Measurements from ENCODE around the gene FKBP5.
"Not testable (repeated sequence)": the region's sequence is repeated elsewhere in the genome, so short reads cannot be mapped to it uniquely, and the experiment has no call there.

Gene FKBP5

DNA sequence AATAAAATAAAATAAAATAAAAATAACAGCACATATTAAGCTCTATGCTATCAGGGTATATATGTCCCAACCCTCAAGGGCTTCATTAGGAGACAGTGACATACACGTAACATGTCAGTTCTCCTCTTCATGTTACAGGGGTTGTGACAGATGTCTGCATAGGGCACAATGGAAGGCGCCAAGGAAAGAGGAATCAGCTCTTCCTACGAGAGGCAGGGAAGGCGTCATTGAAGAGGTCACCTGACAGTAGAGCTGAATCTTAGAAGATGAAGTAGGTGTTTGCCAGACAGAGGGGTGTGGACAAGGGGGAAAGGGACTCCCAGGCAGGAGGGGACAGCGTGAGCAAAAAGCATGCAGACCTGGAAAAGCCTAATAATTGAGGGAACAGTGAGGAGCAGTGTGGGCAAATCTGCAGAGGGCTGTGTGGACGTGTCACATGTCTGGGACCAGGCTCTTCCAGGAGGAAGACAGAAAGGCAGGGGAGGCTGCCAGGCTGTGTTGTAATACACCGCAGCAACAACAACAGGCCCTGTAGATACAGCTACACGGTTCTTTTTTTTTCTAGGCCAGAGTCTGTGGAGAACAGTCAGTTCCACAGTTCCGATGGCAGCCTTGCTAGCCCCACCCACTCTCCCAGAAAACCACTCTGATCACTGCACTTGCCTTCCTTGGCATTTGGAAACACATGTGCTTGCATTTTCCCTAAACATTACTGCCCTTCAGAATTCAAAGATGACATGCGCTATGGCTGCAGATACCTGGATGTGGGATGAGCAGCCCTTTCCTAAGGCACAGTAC, 2.5 kb upstream of the FKBP5 start:
- no peak for DNase-seq (ENCODE audit: extremely low read depth in 1 of 2, low read depth in 1 of 2)

DNA sequence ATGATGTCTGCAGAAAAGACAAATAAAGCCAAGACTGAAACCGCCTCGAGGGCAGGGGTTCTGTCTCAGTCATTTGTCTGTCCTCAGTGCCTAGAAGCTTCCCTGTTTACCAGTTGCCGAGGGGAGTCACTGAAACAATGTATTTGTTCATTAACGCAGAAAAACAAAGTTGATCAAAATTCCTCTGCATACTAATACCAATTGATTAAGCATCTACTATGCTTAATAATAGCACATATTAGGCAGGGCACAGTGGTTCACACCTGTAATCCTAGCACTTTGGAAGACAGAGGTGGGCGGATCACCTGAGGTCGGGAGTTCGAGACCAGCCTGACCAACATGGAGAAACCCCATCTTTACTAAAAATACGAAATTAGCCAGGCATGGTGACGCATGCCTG, 1.8 kb upstream of the FKBP5 start:
- no peak for DNase-seq (ENCODE audit: extremely low read depth in 1 of 2, low read depth in 1 of 2)

DNA sequence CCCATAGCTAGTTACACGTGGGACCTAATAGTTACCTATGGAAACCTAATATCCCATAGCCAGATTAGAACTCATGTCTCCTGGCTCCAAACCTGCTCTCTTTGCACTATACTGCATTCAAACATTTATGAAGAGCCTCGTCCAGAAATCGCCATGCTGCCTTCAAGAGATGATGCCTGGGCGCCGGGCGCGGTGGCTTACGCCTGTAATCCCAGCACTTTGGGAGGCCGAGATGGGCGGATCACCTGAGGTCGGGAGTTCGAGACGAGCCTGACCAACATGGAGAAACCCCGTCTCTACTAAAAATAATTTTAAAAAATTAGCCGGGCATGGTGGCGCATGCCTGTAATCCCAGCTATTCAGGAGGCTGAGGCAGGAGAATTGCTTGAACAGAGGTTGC, 1.3 kb upstream of the FKBP5 start:
- not testable (repeated sequence) for DNase-seq (ENCODE audit: extremely low read depth in 1 of 2, low read depth in 1 of 2)

DNA sequence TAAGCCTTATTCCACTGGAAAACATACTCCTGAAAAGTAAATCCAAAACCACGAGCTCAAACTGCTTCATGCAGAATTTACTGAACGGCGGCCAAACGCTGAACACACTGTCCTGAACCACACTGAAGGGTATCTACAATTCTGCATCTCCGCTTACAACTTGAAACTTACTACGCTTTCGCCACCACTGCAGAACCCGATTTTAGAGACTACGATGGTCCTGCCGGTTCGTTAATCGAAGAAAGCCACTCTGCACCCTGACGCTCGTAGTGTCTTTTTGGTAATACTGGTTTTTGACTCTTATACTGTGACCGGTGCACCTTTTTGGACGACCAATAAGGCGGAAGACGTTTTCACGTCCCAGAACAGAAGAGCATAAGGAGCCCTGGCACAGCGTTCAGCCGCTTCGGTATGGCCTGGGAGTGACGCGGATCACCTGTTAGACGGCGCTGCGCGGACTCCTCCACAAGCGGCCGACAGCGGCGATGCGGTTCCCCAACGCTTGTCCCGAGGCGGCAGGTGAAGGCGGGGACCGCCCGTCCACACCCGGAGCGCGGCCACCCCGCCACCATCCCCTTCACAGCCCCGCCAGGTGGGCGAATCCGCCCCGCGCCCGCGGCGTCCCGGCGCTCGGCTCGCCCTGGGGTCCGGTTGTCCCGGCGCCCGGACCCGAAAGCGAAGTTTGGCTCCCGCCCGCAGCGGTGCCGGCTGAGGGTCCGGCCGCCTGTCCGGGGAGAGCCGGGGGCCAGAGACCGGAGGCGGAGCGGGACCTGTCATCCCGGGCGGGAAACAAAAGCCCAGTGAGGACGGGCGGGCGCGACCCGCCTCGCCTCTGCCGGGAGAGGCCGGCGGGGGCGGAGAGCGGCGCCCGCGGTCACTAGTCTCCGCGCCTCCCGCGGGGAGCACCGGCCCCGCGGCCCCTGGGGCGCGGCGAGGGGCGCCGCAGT, 784 bp downstream of the FKBP5 start:
- peak; percentile 33 to 48 for DNase-seq (ENCODE audit: extremely low read depth in 1 of 2, low read depth in 1 of 2)

DNA sequence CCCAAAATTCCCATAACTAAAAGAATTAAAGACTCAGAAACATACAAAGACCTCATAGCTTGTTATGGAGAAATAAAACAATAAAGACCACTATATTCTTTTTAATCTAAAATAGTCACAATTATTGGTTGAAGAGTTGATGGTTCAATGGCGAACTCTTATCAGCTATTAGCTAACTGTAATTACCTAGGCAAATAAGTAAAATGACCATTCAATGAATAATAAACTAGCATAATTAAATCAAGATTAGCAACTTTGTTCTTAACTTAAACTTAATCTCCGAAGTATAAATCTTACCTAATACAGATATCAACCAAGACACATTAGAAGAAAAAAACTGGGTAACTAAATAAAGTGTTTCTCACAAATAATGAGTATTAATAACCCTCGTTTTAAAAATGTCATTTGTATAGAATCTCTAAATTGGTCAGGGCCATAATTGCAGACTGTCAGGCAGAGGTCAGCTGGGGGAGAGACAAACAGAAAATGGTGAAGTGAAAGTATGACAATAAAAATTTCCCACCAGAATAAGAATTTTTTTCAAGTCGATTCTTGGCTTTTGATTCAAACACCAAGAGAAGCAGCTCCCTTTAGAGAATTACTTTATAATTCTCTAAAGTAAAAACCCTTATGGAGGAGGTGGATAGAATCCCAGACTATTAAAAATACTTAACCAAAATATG, 1.7 kb downstream of the FKBP5 start:
- no peak for DNase-seq (ENCODE audit: extremely low read depth in 1 of 2, low read depth in 1 of 2)

DNA sequence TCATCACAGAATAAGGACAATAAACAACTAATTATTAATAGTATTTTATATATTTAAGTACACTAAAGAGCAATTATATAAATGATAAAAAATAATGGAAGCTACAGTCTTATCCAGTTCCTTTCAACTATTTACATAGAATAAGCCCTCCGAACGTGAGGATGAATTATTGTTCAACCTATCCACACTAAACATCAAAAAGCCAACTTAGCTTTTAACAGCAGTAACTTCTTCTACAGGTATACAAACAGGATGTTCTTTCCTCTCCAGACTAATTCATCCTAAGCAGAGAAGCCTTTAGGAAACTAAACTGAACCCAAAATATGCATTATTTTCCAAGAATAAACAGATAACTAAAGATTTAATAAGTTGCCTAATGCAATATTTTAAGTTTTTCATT, 2.3 kb downstream of the FKBP5 start:
- DNase-seq (ENCODE audit: extremely low read depth in 1 of 2, low read depth in 1 of 2), result no peak

DNA sequence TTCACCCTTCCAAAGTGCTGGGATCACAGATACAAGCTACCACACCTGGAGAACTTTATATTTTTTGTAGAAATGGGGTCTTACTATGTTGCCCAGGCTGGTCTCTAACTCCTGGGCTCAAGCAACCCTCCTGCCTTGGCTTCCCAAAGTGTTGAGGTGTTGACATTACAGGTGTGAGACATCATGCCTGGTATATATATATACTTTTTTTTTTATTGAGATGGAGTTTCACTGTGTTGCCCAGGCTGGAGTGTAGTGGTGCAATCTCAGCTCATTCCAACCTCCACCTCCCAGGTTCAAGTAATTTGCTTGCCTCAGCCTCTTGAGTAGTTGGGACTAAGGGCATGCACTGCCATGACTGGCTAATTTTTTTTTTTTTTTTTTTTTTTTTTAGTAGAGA, 5.4 kb downstream of the FKBP5 start:
- DNase-seq (ENCODE audit: extremely low read depth in 1 of 2, low read depth in 1 of 2), result no peak

DNA sequence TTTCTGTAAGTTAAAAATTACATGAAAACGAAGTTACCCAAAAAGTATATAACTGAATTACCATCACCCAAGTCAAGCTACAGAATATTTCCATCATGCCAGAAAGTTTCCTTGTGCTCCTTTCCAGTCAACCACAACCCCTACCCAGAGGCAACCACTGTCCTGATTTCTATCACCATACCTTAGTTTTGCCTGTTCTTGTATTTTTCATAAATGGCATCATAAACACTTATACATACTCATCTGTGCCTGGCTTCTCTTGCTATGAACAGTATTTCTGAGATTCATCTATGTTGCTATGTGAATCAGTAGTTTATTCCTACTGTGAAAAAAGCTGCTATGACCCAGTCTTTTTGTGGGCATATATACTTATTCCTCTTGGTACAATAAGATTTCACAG, 7.4 kb downstream of the FKBP5 start:
- peak in 1 of 2 donors; percentile 29 for DNase-seq (ENCODE audit: extremely low read depth in 1 of 2, low read depth in 1 of 2)

DNA sequence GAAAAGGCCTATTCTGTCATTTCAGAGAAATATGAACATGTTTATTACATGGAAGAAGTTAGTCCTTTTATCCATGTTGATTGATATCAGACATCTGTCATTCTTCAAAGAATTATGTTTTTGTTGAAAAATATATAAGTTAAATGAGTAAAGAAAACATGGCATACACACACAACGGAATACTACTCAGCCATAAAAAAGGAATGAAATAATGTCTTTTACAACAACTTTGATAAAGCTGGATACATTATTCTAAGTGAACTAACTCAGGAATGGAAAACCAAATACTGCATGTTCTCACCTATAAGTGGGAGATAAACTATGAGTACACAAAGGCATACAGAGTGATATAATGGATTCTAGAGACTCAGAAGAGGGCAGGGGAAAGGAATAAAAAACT, 9.3 kb downstream of the FKBP5 start:
- DNase-seq (ENCODE audit: extremely low read depth in 1 of 2, low read depth in 1 of 2), result no peak

DNA sequence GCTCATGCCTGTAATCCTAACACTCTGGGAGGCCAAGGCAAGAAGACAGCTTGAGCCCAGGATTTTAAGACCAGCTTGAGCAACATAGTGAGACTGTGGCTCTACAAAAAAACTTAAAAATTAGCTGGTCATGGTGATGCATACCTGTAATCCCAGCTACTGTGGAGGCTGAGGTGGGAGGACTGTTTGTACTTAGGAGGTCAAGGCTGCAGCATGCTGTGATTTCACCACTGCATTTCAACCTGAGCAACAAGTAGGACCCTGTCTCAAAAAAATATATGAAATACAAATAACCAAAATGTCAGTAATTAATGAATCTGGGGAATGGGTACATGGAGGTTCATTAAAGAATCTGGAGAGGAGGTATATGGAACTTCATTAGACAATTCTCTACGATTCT, 9.9 kb downstream of the FKBP5 start:
- no peak for DNase-seq (ENCODE audit: extremely low read depth in 1 of 2, low read depth in 1 of 2)

DNA sequence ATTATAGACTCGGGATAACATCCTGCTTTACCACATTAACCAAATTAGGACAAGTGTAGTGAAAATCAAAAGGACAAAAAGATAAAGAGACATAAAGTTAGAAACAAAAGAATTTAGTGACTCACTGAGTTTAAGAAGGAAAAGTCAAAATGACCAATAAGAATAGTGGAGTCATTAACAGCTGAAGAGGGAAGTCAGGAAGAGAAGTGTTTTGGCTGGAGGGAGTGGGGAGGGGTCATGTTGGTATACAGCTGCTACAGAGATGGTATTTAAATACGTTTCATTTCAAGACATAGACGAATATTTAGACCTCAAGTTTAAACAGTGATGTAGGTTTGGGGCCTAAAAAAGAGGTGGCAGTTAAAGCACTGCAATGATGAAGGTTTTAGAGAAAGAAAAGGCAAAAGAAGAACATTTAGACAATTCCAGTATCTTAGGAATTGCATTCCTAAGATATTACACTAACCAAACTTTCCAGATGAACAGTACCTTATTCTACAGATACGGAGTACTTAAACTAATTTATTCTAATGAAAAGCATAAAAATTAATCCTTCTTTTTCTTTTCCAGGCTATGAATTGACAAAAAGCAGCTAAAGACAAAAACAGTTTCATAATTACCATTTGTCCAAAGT, 10.6 kb downstream of the FKBP5 start:
- DNase-seq (ENCODE audit: extremely low read depth in 1 of 2, low read depth in 1 of 2), result no peak

DNA sequence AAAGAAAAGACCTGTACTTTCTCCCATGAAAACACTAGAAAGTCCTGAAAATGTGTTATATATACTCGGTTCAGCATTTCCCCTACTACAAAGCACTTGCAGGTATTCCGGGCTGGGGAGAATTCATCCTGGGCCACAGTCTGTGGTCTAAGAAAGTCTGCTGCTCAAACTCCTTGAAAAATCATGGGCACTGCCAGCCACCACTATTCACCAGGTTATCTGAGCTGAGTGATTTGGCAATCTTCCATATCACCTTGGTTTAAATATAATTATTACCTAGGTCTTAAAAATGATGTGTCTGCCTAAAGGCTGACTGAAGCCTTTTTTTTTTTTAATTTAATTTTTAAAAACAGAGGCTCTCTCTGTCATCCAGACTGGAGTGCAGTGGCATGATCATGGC, 11.3 kb downstream of the FKBP5 start:
- no peak for DNase-seq (ENCODE audit: extremely low read depth in 1 of 2, low read depth in 1 of 2)

DNA sequence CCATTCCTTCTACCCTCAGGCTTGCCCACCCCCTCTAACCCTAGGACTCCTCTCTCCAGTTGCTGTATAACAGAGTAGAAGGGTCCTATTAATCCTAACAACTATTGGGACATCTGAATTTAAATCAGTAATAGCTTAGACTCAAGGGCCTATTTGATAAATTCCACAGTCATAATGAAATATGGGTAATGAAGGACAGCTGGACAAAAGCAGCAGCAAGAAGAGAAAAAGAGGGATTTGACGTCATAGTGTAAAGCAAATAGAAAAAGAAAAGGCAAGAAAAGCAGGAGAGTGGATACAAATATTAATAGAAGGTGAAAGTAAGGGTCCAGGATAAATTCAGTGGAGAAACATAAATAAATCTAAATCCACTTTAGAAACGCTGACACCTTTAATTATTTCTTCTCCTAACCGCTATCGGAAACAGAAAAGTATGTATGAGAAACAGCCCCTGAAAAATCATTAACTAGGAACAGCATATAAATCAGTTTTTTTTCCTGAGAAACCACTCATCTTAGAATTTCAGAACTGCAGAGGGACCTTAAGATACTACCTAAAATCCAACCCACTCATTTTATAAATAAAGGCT, 12.8 kb downstream of the FKBP5 start:
- no peak for DNase-seq (ENCODE audit: extremely low read depth in 1 of 2, low read depth in 1 of 2)

DNA sequence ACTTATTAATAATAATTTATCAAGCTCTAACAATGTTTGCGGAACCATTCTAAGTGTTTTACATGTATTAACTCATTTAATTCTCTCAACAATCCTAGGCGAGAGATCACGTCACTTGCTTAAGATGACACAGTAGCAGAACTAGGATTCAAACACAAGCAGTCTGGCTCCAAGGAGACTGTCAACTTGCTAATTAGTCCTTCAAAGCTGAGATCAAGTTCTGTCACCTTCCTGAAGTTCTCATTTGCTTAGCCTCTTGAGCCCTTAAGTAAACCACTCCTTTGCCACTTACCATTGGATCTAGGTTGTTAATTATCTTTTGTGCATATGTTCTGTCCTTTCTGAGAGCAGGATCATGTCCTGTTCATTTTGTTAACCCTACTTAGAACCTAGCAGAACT, 14.1 kb downstream of the FKBP5 start:
- DNase-seq (ENCODE audit: extremely low read depth in 1 of 2, low read depth in 1 of 2), result no peak

DNA sequence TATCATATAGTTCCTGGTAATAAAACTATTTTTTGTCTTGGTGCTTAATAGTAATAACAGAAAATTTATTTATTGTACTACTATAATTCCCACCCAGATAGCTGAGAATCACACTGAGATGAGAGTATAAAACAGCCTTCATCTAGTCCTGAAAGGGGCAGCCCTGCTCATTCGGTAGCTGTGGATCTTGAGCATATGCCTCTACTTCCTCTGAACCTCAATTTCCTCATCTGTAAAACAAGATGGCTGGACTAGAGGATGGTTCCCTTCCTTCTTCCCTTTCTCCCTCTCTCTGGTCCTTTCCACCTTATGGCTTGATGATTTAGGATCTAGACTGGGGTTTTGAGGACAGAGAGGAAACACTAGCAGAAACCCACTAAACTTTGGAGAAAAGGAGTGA, 15.0 kb downstream of the FKBP5 start:
- DNase-seq (ENCODE audit: extremely low read depth in 1 of 2, low read depth in 1 of 2), result no peak

DNA sequence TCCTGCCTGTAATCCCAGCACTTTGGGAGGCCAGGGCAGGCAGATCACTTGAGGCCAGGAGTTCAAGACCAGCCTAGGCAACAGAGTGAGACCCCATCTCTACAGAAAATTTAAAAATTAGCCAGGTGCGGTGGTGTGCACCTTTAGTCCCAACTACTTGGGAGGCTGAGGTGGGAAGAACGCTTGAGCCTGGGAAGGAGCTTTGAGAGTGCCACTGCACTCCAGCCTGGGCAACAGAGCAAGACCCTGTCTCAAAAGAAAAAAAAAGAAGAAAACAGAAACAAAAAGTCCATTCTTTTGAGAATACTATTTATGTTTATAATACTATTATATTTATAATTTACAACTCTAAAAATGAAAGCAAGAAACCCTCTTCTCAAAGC, 15.4 kb downstream of the FKBP5 start:
- DNase-seq (ENCODE audit: extremely low read depth in 1 of 2, low read depth in 1 of 2), result not testable (repeated sequence)

DNA sequence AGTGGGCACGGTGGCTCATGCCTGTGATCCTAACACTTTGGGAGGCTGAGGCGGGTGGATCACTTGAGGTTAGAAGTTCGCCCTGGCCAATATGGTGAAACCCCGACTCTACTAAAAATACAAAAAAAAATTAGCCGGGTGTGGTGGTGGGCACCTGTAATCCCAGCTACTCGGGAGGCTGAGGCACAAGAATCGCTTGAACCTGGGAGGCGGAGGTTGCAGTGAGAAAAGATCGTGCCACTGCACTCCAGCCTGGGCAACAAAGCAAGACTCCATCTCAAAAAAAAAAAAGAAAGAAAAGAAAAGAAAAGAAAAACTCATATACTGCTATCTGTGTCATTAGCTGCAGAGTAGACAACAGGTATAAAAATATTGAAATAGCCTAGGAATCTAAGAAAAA, 18.3 kb downstream of the FKBP5 start:
- DNase-seq (ENCODE audit: extremely low read depth in 1 of 2, low read depth in 1 of 2), result not testable (repeated sequence)

DNA sequence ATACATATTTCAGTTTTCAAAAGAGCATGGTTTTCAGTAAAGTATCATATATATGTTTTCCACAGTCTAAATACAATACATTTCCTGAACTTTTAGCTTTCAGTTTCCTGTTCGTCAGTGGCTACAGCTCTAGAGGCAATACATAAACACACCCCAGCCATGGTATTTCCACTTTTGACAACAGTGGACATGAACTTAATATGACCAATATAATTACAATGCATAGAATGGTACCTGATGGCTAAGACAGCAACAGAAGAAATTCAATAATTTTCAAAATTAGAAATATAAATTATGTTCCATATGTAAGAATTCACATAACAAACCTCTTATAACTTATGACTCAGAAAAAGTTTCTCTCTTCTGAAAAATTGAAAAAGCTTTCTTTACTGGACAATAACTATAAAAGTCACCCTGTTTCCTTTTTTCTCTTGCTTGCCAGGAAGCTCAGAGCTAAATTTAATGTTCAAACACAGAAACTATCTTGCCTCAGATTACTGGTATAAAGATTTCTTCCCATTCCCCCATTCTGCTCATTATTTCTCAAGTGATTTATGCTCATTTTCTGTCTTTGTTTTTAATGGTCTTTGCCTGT, 19.2 kb downstream of the FKBP5 start:
- DNase-seq (ENCODE audit: extremely low read depth in 1 of 2, low read depth in 1 of 2), result no peak

DNA sequence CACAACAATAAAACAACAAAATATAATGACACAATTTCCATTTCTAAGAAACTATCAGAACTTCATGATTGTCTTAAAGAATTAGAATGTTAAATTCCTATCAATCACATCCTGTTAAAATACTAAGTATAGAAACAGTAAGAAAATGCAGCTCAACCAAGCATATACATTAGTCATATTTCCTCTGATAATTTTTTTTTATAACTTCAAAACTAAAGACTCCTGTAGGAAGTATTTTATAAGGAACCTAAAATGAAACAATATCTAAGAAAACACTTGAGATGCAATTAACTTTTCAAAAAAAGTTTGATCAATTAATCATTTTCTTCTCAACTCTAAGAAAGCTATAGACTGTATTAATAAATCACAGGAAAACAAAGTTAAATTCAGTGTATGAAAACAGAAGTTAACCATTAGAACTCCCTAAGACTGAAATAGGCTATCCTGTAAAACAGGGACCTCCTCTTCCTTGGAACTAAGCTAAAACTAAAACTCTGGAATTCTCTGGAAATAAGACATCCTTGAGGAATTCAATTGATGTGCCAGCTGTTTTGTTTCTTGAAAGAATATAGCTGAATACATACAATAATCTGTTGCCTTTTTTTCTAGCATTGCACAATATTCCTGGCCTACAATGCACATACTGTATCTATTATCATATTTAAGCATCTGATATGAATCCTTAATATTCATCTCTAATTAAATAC, 19.8 kb downstream of the FKBP5 start:
- DNase-seq (ENCODE audit: extremely low read depth in 1 of 2, low read depth in 1 of 2), result no peak

DNA sequence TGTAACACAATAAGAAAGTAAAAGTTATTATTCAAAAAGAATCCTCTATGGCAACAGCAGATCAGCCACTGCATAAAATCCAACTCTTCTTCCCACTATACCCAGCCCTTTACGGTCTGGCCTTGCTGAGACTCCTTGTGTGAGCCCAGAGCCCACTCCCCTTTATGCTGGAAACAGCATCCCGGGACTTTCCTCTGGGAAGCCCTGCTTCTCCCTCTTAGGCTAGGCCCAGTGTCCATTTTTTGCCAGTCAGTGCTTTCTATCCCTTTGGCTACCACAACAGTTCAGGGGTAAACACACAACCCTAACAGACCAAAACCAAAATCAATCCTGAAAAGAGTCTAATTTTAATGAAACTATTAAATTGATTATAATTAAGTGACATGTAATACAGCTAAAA, 20.6 kb downstream of the FKBP5 start:
- no peak for DNase-seq (ENCODE audit: extremely low read depth in 1 of 2, low read depth in 1 of 2)

All from stimulated activated CD8-positive, alpha-beta memory T cell treated with anti-CD3 and anti-CD28 coated beads, Interleukin-7, amount 100 ng/mL, for 48 hours (primary cell).